ENCODE results near the gene FBXO44.

The FBXO44 gene

DNA sequence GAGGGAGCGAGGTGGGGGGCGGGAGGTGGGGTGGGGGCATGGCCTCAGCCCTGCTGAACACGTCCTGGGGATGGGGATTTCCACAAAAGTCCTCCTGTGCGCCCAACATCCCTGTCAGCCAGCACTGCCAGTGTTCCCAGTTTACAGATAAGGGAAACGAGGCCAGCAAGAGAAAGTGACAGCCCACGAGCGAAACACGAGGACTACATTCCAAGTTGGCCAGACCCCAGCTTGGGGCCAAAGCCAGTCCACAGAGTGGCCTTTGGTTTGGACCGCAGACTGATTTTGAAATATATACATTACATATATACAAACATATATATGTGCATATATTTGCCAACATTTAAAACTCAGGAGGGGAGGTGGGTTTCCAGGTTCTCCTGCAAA is 5.4 kb upstream of the FBXO44 start:
- H4K20me1 ChIP-seq (ENCODE audit: insufficient read depth, low read length) = no peaks in the 10 kb centered on the region
- no peak overlapping the region for H3K9ac ChIP-seq (ENCODE audit: low read length)
- TF ChIP-seq, protein P1, sequence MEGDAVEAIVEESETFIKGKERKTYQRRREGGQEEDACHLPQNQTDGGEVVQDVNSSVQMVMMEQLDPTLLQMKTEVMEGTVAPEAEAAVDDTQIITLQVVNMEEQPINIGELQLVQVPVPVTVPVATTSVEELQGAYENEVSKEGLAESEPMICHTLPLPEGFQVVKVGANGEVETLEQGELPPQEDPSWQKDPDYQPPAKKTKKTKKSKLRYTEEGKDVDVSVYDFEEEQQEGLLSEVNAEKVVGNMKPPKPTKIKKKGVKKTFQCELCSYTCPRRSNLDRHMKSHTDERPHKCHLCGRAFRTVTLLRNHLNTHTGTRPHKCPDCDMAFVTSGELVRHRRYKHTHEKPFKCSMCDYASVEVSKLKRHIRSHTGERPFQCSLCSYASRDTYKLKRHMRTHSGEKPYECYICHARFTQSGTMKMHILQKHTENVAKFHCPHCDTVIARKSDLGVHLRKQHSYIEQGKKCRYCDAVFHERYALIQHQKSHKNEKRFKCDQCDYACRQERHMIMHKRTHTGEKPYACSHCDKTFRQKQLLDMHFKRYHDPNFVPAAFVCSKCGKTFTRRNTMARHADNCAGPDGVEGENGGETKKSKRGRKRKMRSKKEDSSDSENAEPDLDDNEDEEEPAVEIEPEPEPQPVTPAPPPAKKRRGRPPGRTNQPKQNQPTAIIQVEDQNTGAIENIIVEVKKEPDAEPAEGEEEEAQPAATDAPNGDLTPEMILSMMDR (IDR thresholded peaks at IDR 0.05; ENCODE audit: low read length) = no peak
- no peak for TF ChIP-seq EZH2 (IDR thresholded peaks at IDR 0.05; ENCODE audit: borderline replicate concordance, low read length)
- H3K27ac ChIP-seq (ENCODE audit: low read depth, low read length, poor library complexity, severe bottlenecking) = no peak overlapping the region
- H3F3A ChIP-seq (ENCODE audit: insufficient read depth, low read length) = no peaks in the 10 kb centered on the region
- H3K79me2 ChIP-seq (ENCODE audit: insufficient read depth, low read length) = no peaks in the 10 kb centered on the region
- H3K4me3 ChIP-seq (ENCODE audit: low read depth, low read length, poor library complexity, severe bottlenecking) = no peak overlapping the region
- no peaks in the 10 kb centered on the region for H3K9me2 ChIP-seq (ENCODE audit: low read depth, low read length)
- no peak overlapping the region for H2AFZ ChIP-seq (ENCODE audit: low read length)
- H3K27me3 ChIP-seq (ENCODE audit: insufficient read depth, low read length) = no peaks in the 10 kb centered on the region
- peaks cover 20% of the 10 kb centered on the region for H3K4me1 ChIP-seq (ENCODE audit: insufficient read depth, low read length, severe bottlenecking)
- no peaks in the 10 kb centered on the region for H3K36me3 ChIP-seq (ENCODE audit: insufficient read depth, low read length)
- no peaks in the 10 kb centered on the region for H3K9me3 ChIP-seq (ENCODE audit: low read length)
- H3K4me2 ChIP-seq (ENCODE audit: low read length) = peak overlapping the region; percentile 34; the same call in 1 of the 2 replicates

DNA sequence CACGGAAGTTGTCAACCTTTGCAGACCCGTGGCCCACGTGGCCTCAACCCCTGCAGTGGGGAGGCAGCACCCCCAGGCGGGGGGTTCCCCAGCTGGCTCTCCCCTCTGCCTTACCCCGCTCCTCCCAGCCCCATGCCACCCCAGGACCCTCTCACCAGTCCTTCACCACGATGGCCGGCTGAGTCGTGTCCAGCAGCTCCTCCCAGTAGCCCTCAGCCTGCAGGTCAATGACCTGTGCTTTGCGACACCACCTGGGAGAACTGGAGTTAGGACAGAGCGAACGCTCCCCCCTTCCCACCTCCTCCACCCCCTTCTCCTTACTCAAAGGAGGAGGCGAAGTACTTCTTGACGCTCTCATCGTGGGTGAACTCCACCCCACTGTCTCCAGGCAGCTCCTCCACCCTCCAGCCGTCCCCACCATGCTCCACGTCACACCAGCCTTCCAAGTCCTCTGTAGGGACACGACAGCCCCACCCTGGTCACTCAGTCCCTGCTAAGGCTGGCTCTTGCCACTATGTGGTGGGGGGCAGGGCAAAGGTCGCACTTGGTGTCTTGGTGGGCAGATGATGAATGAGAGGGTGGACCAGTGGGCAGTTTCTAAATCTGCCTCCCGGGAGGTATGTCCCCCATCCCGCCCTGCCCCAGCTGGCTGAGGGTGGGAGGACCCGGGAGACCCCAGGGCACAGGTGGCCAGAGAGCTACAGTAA is 4.9 kb upstream of the FBXO44 start:
- Histone ChIP-seq H3K9me2 (ENCODE audit: low read depth, low read length) (no peaks in the 10 kb centered on the region), H2AFZ (ENCODE audit: low read length) (no peak overlapping the region), H3K4me2 (ENCODE audit: low read length) (peak overlapping the region; percentile 61), H3K4me3 (ENCODE audit: low read depth, low read length, poor library complexity, severe bottlenecking) (peak overlapping the region; percentile 47), H3K36me3 (ENCODE audit: insufficient read depth, low read length) (no peaks in the 10 kb centered on the region), H3K4me1 (ENCODE audit: insufficient read depth, low read length, severe bottlenecking) (peaks cover 20% of the 10 kb centered on the region), H3K27ac (ENCODE audit: low read depth, low read length, poor library complexity, severe bottlenecking) (no peak overlapping the region), H3K27me3 (ENCODE audit: insufficient read depth, low read length) (no peaks in the 10 kb centered on the region), H4K20me1 (ENCODE audit: insufficient read depth, low read length) (no peaks in the 10 kb centered on the region), H3K9me3 (ENCODE audit: low read length) (no peaks in the 10 kb centered on the region), H3K9ac (ENCODE audit: low read length) (peak overlapping the region; percentile 10; the same call in 1 of the 2 replicates), H3K79me2 (ENCODE audit: insufficient read depth, low read length) (no peaks in the 10 kb centered on the region), H3F3A (ENCODE audit: insufficient read depth, low read length) (no peaks in the 10 kb centered on the region)
- TF ChIP-seq, protein P1 (IDR thresholded peaks at IDR 0.05; ENCODE audit: low read length) = no peak
- no peak for TF ChIP-seq EZH2 (IDR thresholded peaks at IDR 0.05; ENCODE audit: borderline replicate concordance, low read length)

DNA sequence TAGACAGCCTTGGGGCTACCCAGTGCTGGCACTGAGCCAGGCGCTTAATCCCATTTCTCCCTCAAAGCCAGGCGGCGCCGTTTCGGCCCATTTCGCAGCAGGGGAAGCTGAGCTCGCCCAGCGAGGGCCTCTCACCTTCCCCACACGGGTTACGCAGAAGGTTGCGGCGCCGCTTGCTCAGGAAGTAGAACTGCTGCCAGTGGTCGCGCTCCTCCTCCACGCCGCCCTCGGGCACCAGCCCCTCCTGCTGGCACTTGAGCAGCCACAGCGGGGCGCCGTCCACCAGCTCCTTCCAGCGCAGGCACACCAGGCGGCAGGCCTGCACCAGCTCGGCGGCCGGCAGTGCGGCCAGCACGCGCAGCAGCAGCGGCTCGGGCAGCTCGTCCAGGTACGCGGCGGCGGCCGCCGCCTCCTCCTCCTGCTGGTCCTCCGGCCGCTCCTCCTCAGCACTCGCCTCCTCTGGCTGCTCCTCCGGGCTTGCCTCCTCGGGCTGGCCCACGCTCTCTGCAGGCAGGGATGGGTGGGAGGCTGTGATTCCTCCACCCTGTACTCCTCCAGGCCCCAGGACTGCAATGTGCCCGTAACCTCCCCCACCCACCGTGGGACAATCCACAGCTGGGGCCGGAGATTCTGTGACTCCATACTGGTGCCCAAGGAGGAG is 4.2 kb upstream of the FBXO44 start:
- H3F3A ChIP-seq (ENCODE audit: insufficient read depth, low read length) = no peaks in the 10 kb centered on the region
- no peaks in the 10 kb centered on the region for H3K36me3 ChIP-seq (ENCODE audit: insufficient read depth, low read length)
- H3K79me2 ChIP-seq (ENCODE audit: insufficient read depth, low read length) = no peaks in the 10 kb centered on the region
- no peaks in the 10 kb centered on the region for H3K9me3 ChIP-seq (ENCODE audit: low read length)
- no peak for TF ChIP-seq EZH2 (IDR thresholded peaks at IDR 0.05; ENCODE audit: borderline replicate concordance, low read length)
- TF ChIP-seq, protein P1 (IDR thresholded peaks at IDR 0.05; ENCODE audit: low read length) = peak; percentile 87
- H2AFZ ChIP-seq (ENCODE audit: low read length) = no peak overlapping the region
- no peak overlapping the region for H3K27ac ChIP-seq (ENCODE audit: low read depth, low read length, poor library complexity, severe bottlenecking)
- peak overlapping the region; percentile 61 for H3K4me2 ChIP-seq (ENCODE audit: low read length)
- H3K9ac ChIP-seq (ENCODE audit: low read length) = peak overlapping the region; percentile 39; the same call in 1 of the 2 replicates
- no peaks in the 10 kb centered on the region for H4K20me1 ChIP-seq (ENCODE audit: insufficient read depth, low read length)
- H3K9me2 ChIP-seq (ENCODE audit: low read depth, low read length) = no peaks in the 10 kb centered on the region
- peak overlapping the region; percentile 47 for H3K4me3 ChIP-seq (ENCODE audit: low read depth, low read length, poor library complexity, severe bottlenecking)
- H3K4me1 ChIP-seq (ENCODE audit: insufficient read depth, low read length, severe bottlenecking) = peaks cover 24% of the 10 kb centered on the region
- no peaks in the 10 kb centered on the region for H3K27me3 ChIP-seq (ENCODE audit: insufficient read depth, low read length)
